ENCODE results near the gene KIF17.

Gene KIF17

GRCh38 chr1:20709868-20710267 lies 7.9 kb downstream of the KIF17 start:
- DNase-seq, result no peak

DNA sequence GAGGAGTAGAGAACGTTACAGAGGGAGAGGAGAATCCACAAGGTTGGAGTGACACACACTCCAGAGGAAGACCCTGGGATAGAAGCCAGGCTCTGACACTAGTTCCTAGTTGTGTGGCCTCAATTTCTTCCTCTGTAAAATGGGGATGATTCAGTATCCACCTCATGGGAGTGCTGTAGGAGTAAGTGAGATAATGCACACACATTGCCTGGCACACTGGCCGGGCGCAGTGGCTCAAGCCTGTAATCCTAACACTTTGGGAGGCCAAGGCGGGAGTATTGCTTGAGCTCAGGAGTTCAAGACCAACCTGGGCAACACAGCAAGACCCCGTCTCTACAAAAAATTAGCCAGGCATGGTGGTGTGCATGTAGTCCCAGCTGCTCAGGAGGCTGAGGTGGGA lies 8.9 kb downstream of the KIF17 start:
- no peak for DNase-seq

DNA sequence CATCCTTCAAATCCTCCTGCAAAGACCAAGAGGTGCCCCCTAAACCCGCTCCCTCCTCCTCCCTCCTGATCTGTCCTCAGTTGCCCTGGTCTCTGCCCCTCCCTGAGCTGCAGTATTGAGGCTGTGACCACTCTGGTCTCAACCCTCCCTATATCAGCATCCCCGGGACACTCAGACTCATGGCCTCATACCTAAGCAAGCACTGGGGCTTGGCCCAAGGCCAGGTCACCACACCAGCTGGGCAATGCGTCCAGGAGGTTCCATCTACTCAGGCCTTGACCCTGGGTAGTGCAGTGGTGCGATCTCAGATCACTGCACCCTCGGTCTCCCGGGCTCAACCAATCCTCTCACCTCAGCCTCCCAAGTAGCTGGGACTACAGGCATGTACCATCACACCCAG lies 9.8 kb downstream of the KIF17 start:
- DNase-seq, result no peak

GRCh38 chr1:20706841-20707240 lies 11.0 kb downstream of the KIF17 start:
- no peak for DNase-seq

DNA sequence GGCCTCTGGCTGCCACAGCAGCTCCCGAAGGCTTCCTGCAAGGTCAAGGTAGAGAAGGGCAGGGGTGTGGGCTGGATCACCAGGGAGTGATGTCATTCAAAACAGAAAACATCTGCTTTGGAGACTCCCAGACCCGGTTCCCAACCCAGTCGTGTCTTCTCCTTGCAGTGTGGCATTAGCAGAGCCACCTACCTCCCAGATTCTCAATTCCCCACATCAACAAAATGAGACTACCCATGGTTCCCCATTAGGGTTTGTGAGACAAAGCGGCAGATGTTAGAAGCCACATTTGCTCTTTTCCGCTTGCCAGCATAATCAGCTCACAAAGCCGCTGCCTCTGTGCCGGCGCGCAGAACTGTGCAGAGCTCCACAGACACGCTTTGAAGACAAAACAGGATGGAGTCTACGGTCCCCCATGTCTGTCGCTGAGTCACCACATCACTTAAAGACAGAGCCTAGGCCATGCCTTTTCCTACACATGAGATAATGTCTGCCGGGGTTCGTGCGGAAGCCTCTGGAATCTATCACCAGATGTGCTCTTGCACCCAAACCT lies 12.5 kb downstream of the KIF17 start:
- no peak for DNase-seq

- DNase-seq, result no peak
Observed at GRCh38 chr1:20704390-20705202, 13.2 kb downstream of the KIF17 start.

- no peak for DNase-seq
Observed at GRCh38 chr1:20703124-20703756, 14.6 kb downstream of the KIF17 start.

- DNase-seq, result no peak
Observed at GRCh38 chr1:20702416-20702815, 15.4 kb downstream of the KIF17 start.

- DNase-seq, result no peak
Observed at GRCh38 chr1:20701847-20702246, 16.0 kb downstream of the KIF17 start.

DNA sequence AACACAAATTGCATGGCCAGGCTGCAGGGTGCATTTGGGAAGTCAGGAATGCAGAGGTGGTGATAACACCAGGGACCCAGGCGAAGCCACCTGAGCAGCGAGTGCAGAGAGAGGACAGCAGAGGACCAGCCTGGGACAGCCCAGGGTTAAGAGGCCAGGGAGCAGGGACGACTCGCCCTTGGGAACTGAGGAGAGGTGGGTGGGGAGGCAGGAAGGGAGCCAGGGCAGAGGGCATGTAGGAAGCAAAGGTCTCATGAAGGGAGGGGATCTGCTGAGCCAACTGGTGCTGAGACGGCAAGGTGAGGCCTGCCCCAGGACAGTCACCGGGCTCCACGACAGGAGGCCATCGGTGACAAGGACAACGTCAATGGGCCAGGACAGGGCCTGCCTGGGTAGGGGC lies 16.4 kb downstream of the KIF17 start:
- DNase-seq, result no peak

- no peak for DNase-seq
Observed at GRCh38 chr1:20700636-20701215, 17.1 kb downstream of the KIF17 start.

DNA sequence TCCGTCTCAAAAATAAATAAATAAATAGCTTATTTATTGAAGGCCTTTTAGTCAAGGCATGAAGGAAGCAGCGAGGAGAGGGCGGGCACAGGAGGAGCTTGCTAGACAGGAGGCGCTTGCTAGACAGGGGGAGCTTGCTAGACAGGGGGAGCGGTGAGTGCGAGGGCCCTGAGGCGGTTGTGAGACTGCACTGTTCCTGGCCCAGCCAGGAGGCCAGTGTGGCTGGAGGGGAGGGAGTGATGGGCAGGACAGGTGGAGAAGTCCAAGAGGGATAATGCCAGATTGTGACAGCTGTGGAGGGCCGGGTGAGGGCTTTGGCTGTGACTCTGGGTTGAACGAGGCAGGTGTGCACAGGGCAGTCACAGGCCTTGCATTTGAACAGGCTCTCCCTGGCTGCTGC lies 18.2 kb downstream of the KIF17 start:
- DNase-seq, result no peak

DNA sequence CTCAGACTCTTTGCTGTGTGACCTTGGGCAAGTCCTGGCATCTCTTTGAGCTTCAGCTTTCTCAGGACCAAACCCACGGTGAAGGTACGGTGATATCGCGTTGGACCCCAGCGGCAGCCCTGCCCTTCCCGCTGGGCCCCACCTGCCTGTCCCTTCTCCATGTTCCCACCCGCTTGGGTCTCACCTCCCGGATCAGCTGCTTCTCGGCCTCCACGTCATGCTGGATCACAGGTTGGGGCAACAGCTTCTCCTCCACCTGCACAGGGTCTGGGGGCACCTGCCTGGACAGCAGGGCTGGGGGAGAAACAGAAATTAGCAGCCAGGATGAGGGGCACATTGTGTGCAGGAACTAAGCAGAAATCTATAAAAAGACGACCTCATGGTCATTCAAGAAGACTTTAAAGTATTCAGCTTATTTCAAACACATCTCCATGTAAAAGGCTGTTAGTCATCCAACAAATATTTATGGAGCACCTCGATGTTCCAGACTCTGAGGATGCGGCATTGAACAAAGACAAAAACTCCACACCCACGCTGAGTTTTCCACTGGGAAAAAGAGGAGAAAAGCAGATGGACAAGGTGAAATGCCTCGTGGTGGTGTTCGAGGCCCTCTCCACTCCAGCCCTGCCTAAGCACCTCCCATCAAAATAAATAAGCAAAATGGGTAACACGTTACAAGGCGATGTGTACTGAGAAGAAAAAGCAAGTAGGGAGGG lies 19.5 kb downstream of the KIF17 start:
- DNase-seq, result no peak

- DNase-seq, result no peak
Observed at GRCh38 chr1:20697563-20697962, 20.2 kb downstream of the KIF17 start.

DNA sequence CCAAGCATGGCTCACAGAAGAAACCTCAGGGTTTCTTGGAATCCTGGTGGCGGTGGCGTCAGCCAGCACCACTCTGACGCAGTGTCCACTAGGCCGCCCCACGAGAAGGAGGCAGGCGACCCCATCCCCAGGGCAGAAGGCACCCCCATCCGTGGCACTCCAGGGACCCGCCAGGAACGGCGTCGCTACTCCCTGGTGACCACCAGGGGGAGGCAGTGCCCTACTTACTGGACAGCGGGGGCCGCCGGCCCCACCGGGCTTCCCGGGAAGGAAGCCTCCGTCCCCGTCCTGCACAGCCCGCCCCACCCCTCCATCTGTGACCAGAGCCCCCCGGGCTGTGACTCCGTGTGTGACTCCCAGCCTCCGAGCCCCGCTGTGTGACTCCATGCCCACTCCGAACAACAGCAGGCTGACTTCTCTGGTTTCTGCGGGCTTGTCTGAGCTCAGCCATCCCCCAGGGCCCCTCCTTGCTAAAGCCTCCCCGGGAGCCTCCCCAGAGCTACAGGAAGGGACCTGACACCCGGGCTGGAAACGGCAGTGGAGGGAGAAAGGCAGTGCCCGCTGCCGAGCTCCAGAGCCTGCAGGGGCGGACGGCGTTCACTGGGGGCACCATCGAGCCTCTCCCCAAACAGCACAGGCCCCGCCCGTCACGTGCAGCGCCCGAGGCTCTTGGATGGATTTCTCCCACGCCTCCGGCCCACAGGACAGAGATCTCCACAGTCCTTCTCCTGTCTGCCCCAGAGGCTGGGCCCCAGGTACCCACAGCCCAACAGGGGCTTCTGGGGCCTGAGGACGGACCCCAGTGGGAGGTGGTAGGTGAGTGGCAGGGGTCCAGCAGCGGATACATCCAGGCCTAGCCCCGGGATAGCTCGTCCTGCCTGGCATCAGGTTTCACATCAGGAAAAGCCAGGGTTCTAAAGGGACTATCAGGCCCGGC lies 21.1 kb downstream of the KIF17 start:
- DNase-seq, result peak; percentile 81

- no peak for DNase-seq
Observed at GRCh38 chr1:20695515-20695914, 22.3 kb downstream of the KIF17 start.

DNA sequence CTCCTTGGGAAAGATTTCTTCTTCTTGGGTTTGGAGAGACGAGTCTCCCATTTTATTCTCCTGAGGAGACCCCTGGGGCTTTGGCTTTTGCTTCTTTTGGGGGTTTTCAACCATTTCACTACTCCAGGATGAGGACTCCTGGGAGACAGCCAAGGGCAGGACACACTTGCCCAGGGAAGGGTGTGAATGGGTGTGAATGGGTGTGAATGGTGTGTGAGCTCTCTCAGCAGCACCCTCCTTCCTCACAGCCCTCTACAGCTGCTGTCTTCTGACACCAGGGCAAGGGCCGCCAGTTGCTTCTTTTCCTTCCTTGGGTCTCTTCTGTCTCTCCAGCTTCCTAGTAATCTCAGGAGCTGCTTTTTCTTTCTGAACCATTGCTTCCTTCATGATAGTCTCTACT lies 24.2 kb downstream of the KIF17 start:
- DNase-seq, result no peak

- DNase-seq, result no peak
Observed at GRCh38 chr1:20691872-20692271, 25.9 kb downstream of the KIF17 start.

DNA sequence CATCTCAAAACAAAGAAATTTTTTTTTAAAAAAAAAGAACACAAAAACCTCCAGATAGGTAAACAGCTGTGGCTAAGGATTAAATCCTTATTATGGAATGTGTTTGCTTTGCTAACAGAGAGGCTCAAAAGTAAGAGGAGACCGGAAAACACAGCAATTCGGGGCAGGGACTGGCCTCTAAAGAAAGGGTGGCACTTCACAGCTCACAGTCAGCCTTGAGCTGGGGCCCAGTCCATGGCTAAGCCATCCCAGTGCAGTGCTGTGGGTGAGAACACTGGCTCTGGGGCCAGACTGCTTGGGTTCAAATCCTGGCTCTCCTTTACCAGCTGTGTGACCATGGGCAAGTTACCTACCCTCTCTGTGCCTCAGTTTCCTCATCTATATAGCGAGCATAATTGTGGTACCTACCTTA lies 28.2 kb downstream of the KIF17 start:
- no peak for DNase-seq

- DNase-seq, result no peak
Observed at GRCh38 chr1:20686883-20687725, 30.7 kb downstream of the KIF17 start.

DNA sequence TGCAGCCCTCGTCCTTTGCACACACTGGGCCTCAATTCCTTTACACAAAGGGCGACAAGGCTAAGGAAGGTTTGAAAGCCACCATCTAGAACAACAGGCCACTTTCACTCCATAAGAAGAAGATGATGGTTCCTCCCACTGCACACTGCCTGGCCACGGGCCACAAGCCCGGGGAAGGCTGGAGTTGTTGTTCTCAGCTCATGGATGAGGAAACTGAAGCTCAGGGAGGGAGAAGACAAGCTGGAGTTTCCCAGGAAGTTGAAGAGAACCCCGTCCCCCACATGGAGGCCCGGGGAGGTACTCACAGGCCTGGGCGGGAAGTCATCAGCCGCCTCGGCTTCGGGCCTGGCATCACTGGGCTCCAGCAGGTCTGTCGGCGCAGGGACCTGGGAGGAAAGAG lies 32.1 kb downstream of the KIF17 start:
- DNase-seq, result no peak

Measured in NCI-H2107 (cell line).